Effector memory CD8-positive, alpha-beta T cell (primary cell): ENCODE measurements around the gene GCAT.

Experiments used
- ATAC-seq: fragments of 150-1000 bp; cut with Tn5 transposase; replicated peaks from 2 replicates; pipeline ENCODE4 v1.10.0; 2021; ENCODE audit warnings: mild to moderate bottlenecking, moderate library complexity
- DNase-seq, 3 experiments: peaks; one replicate each; pipeline ENCODE4 v3.0.0; 2021
- H3K27ac Mint-ChIP-seq, 2 donors: one replicate each; pipeline ENCODE4 v1.8.0; 2022; ENCODE audit warnings: mild to moderate bottlenecking in 2 of 2, mixed read lengths in 2 of 2, moderate library complexity in 2 of 2
- H3K27me3 Mint-ChIP-seq, 2 donors: one replicate each; pipeline ENCODE4 v1.8.0; 2022; ENCODE audit warnings: mixed read lengths in 2 of 2
- H3K36me3 Mint-ChIP-seq: one replicate; pipeline ENCODE4 v1.8.0; 2022; ENCODE audit warnings: mild to moderate bottlenecking, moderate library complexity, mixed read lengths; ENCODE audit not compliant: insufficient read depth
- H3K4me1 Mint-ChIP-seq, 2 donors: one replicate each; pipeline ENCODE4 v1.8.0; 2022; ENCODE audit warnings: low read depth in 2 of 2, mixed read lengths in 2 of 2
- H3K4me3 Mint-ChIP-seq, 2 donors: one replicate each; pipeline ENCODE4 v1.8.0; 2022; ENCODE audit warnings: mild to moderate bottlenecking in 2 of 2, mixed read lengths in 2 of 2, moderate library complexity in 2 of 2
- H3K9me3 Mint-ChIP-seq, 2 donors: one replicate each; pipeline ENCODE4 v1.8.0; 2022; ENCODE audit warnings: mixed read lengths in 2 of 2
- total RNA-seq, 9 experiments: gene quantifications; one replicate each; lab custom pipeline; 2026; lab: John Stamatoyannopoulos, UW

The GCAT gene
- 0.13 to 4.4 (median 1.1) reads per million in 9 experiments for total RNA-seq

DNA sequence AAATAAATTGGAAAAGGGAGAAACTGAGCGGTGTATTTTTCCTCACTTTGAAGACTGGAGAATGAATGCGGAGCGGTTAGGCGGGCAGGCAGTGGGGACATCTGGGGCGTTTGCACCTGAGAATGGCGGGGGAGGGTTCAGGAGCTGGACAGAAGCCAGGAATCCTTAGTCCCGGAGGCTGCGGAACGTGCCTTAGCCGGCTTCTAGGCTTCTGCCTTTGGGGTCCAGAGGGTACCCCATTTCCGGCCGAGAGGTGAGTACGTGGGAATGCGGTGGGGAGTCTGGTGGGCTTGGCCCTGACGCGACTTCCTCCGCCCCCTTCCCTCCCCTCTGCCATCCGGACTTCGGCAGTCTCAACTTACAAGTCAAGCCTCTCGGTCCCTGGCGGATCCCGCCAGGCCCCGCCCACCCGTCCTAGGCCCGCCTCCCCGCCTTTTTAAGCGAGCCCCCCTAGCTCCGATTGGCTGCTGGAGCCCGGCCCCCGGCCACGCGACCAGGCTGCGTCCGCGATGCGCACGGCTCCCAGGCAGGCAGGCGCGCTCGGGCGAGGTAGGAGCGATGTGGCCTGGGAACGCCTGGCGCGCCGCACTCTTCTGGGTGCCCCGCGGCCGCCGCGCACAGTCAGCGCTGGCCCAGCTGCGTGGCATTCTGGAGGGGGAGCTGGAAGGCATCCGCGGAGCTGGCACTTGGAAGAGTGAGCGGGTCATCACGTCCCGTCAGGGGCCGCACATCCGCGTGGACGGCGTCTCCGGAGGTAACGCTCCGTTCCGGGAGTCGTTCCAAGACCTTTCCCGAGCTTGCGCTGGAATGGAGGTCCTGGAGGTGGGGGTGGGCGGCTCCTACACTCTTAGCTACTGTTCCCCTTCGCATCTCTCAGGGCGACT is at the start of gene GCAT:
Gene GCAT, plus strand, starts transcription at position 525 of the 884 bp plus-strand sequence. Its CDS starts 34 bp downstream, at position 559.
- DNase-seq (peak; percentile 64 to 68 (median 67)), ATAC-seq (peak; percentile 93)
- no peaks in the 10 kb centered on the region for H3K9me3 Mint-ChIP-seq
- peaks cover 41 to 75% of the 10 kb centered on the region in 2 donors for H3K27me3 Mint-ChIP-seq
- peaks cover 23 to 30% of the 10 kb centered on the region in 2 donors for H3K4me1 Mint-ChIP-seq
- peaks cover 3% of the 10 kb centered on the region for H3K36me3 Mint-ChIP-seq
- H3K4me3 Mint-ChIP-seq = peak within 1 kb of the TSS; percentile 70 to 74
- peak within 1 kb of the TSS in 1 of 2 donors; percentile 32 for H3K27ac Mint-ChIP-seq

DNA sequence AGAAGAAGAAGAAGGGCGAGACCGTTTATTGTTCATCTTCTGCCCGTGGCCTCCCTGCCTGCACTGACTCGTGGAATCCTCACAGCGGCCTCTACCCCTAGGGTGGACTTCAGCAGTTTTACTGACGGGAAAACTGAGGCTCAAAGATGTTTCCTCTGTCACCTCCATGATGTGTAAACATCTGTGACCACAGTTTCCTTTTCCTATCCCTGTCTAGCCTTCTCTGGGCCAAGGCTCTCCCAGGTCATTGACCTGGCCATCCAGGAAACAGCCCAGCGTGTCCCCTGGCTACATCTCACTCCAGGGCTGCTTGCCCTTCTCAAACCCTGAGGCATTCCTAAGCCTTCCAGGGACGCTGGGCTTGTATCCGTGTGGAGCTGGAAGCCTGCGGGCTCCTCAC is 49.0 kb upstream of the GCAT start:
- Mint-ChIP-seq H3K9me3 (no peaks in the 10 kb centered on the region), H3K4me1 (peaks cover 0 to 1% of the 10 kb centered on the region in 2 donors), H3K27ac (peak overlapping the region in 1 of 2 donors; percentile 53), H3K27me3 (no peaks in the 10 kb centered on the region), H3K4me3 (no peak overlapping the region), H3K36me3 (peaks cover 37% of the 10 kb centered on the region)
- no peak for DNase-seq
- ATAC-seq = no peak

DNA sequence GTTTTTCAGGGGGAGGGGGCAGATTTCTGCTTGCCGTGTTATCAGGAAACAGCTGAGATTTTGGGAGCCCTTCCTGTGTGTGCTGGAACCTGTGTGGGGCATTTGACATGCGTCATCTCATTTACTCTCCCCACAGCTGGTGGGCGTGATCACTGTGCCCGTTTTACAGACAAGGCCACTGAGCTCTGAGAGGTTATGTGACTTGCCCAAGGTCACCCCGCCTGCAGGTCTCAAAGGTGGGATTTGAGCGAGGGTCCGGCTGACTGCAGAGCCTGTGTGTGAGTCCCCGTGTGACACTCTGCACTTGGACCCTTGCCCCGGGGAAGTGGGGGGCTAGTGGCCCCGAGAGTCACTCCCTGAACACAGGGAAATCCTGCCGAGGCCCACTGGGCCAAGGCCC is 48.5 kb upstream of the GCAT start:
- H3K4me1 Mint-ChIP-seq = peaks cover 0 to 1% of the 10 kb centered on the region in 2 donors
- H3K27ac Mint-ChIP-seq = no peak overlapping the region
- H3K27me3 Mint-ChIP-seq = no peaks in the 10 kb centered on the region
- DNase-seq (no peak), ATAC-seq (no peak)
- H3K36me3 Mint-ChIP-seq = peaks cover 37% of the 10 kb centered on the region
- no peaks in the 10 kb centered on the region for H3K9me3 Mint-ChIP-seq
- no peak overlapping the region for H3K4me3 Mint-ChIP-seq

- ATAC-seq = no peak
- Mint-ChIP-seq H3K27ac (no peak overlapping the region), H3K9me3 (no peaks in the 10 kb centered on the region), H3K36me3 (peaks cover 40% of the 10 kb centered on the region), H3K4me3 (no peak overlapping the region), H3K4me1 (no peaks in the 10 kb centered on the region), H3K27me3 (no peaks in the 10 kb centered on the region)
- DNase-seq = no peak
Measured at GRCh38 chr22:37760152-37760551, 47.6 kb upstream of the GCAT start.

DNA sequence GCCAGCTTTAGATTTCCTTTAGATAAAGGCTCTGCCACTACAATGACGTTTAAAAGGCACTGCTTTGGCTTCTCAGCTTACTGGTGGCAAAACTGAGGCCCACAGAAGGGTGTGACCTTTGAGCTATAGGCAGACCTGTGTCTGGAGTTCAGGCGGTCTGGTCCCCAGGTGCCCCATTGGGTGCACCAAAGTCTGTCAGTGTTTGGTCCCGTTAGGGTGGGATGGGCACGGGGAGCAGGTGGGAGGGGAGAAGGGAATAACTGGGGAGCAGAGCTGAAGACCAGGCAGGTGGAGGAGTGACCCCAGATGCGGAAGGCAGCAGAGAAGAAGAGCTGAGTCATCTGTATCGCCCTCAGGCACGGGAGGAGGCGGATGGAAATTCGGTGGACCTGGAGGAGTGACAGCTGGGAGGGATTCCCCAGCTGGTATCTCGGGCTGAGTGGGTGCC is 45.3 kb upstream of the GCAT start:
- peaks cover 34% of the 10 kb centered on the region for H3K36me3 Mint-ChIP-seq
- no peak overlapping the region for H3K27ac Mint-ChIP-seq
- no peaks in the 10 kb centered on the region for H3K27me3 Mint-ChIP-seq
- H3K4me1 Mint-ChIP-seq = no peaks in the 10 kb centered on the region
- no peak overlapping the region for H3K4me3 Mint-ChIP-seq
- no peaks in the 10 kb centered on the region for H3K9me3 Mint-ChIP-seq
- ATAC-seq (no peak), DNase-seq (no peak)

GRCh38 chr22:37763012-37763411 is 44.7 kb upstream of the GCAT start:
- H3K4me3 Mint-ChIP-seq = no peak overlapping the region
- no peaks in the 10 kb centered on the region for H3K27me3 Mint-ChIP-seq
- DNase-seq (no peak), ATAC-seq (no peak)
- H3K27ac Mint-ChIP-seq = no peak overlapping the region
- peaks cover 34% of the 10 kb centered on the region for H3K36me3 Mint-ChIP-seq
- no peaks in the 10 kb centered on the region for H3K4me1 Mint-ChIP-seq
- no peaks in the 10 kb centered on the region for H3K9me3 Mint-ChIP-seq

DNA sequence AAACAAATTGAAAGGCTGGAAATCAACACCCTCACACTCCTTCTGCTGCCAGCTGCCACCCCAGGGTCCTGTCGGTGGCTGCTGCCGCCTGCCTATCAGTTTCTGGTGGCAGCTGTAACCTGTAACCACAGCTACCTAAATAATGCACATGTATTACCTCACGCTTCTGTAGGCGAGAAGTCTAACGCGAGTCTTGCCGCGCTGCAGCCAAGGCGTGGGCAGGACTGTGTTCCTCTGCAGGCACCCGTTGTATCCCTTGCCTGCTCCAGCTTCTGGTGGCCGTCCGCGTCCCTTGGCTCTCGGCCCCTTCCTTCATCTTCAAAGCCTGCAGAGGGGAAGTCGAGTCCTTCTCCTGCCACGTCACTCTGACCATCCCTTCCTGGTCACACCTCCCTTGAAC is 44.1 kb upstream of the GCAT start:
- no peaks in the 10 kb centered on the region for H3K27me3 Mint-ChIP-seq
- H3K27ac Mint-ChIP-seq = peak overlapping the region; percentile 41 to 78
- peaks cover 27% of the 10 kb centered on the region for H3K36me3 Mint-ChIP-seq
- DNase-seq (no peak), ATAC-seq (no peak)
- no peaks in the 10 kb centered on the region for H3K4me1 Mint-ChIP-seq
- H3K4me3 Mint-ChIP-seq = no peak overlapping the region
- no peaks in the 10 kb centered on the region for H3K9me3 Mint-ChIP-seq

DNA sequence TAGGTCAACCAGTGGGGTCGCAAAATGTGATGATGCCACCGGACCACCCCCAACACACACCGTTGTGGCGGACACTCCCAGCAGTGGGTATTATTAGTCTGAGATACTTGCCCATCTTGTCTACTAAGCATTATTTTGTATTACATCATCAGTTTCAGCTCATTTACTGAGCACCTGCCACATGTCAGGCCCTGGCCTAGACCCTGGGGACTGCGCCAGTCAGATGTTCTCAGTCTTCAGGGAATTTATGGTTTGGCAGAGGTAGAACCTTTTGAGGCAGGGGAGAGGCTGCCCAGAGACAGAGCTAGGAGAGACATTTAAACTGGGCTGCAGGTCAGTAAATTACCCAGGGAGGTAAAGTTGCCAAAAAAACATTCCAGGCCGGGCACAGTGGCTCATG is 43.1 kb upstream of the GCAT start:
- Mint-ChIP-seq H3K4me1 (no peaks in the 10 kb centered on the region), H3K27me3 (no peaks in the 10 kb centered on the region), H3K4me3 (no peak overlapping the region), H3K27ac (no peak overlapping the region), H3K9me3 (no peaks in the 10 kb centered on the region), H3K36me3 (peaks cover 19% of the 10 kb centered on the region)
- no peak for DNase-seq
- no peak for ATAC-seq

DNA sequence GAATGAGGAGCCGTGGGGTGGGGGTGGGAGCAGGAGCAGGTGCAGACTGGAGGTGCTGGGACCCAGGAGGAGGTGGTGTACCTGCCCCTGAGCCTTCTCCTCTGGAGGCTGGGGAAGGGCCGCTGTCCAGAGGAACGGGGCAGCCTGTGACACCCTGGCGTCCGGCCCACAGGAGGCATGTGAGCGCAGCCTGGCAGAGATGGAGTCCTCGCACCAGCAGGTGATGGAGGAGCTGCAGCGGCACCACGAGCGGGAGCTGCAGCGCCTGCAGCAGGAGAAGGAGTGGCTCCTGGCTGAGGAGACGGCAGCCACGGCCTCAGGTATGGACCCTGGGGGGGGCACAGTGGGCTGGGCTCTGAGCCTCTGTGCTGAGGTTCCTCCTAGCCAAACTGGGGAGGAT is 42.2 kb upstream of the GCAT start:
- Mint-ChIP-seq H3K9me3 (no peaks in the 10 kb centered on the region), H3K27ac (no peak overlapping the region), H3K27me3 (no peaks in the 10 kb centered on the region), H3K4me1 (no peaks in the 10 kb centered on the region), H3K36me3 (peaks cover 14% of the 10 kb centered on the region), H3K4me3 (no peak overlapping the region)
- DNase-seq = no peak
- ATAC-seq = no peak

DNA sequence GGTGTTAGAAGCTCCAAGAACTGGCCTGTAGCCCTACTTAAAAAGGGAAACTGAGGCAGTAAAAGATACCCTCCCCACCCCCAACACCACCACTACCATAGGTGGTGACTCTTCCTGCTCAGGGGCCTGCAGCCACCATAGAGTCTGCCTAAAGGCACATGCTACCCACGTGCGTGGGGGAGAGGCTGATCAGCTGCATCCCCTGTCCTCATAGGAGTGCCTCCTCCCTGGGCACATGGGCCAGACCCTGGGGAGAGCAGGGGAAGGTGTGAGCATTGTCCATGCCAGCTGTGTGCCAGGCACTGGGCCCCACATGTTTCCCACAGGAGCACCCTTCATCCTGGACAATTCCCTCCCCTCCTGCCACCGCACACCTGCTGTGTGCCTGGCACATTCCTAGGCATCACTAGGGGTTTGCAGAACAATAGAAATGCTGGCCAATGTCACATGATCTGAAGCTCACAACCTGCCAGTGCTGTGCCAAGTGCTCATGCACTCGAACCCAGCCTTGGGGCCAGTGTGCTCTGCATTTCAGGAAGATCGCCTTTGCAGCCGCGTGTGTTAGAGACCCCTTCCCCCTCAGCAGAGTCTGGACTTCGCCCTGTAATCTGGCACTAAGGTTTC is 41.7 kb upstream of the GCAT start:
- no peak for DNase-seq
- Mint-ChIP-seq H3K27me3 (no peaks in the 10 kb centered on the region), H3K36me3 (peaks cover 14% of the 10 kb centered on the region), H3K9me3 (no peaks in the 10 kb centered on the region), H3K27ac (no peak overlapping the region), H3K4me1 (no peaks in the 10 kb centered on the region), H3K4me3 (no peak overlapping the region)
- no peak for ATAC-seq

- Mint-ChIP-seq H3K27me3 (no peaks in the 10 kb centered on the region), H3K36me3 (peaks cover 5% of the 10 kb centered on the region)
- no peak for ATAC-seq
Measured at GRCh38 chr22:37768273-37768672, 39.5 kb upstream of the GCAT start.

GRCh38 chr22:37769056-37769455 is 38.7 kb upstream of the GCAT start:
- no peak for DNase-seq
- ATAC-seq = no peak
- H3K9me3 Mint-ChIP-seq = no peaks in the 10 kb centered on the region
- H3K27ac Mint-ChIP-seq = no peak overlapping the region
- H3K4me3 Mint-ChIP-seq = no peak overlapping the region
- peaks cover 8% of the 10 kb centered on the region for H3K36me3 Mint-ChIP-seq
- H3K4me1 Mint-ChIP-seq = no peaks in the 10 kb centered on the region
- no peaks in the 10 kb centered on the region for H3K27me3 Mint-ChIP-seq

More at GRCh38 chr22:37768273-37768672, 39.5 kb upstream of the GCAT start:
- Mint-ChIP-seq H3K9me3 (no peaks in the 10 kb centered on the region), H3K27ac (no peak overlapping the region), H3K4me1 (no peaks in the 10 kb centered on the region), H3K4me3 (no peak overlapping the region)
- DNase-seq = no peak

GRCh38 chr22:37771081-37771480 is 36.7 kb upstream of the GCAT start:
- no peak for DNase-seq
- H3K9me3 Mint-ChIP-seq = no peaks in the 10 kb centered on the region
- H3K4me3 Mint-ChIP-seq = no peak overlapping the region
- H3K36me3 Mint-ChIP-seq = peaks cover 5% of the 10 kb centered on the region
- H3K27ac Mint-ChIP-seq = no peak overlapping the region
- H3K27me3 Mint-ChIP-seq = no peaks in the 10 kb centered on the region
- ATAC-seq = no peak
- H3K4me1 Mint-ChIP-seq = no peaks in the 10 kb centered on the region
